Ovary (tissue), 9 donors: Measurements from ENCODE around the gene ADGRB3. TPM values are rescaled to one million over a fixed set of nuclear protein-coding genes. Genes with fewer than 3 reads are reported as not detected.

Experiments
- DNase-seq, 5 donors: peaks; one replicate each; pipeline ENCODE4 v3.0.0-alpha.2; 2019 to 2020
- H3K27ac ChIP-seq, 2 donors: fragments of 200-600 bp; one replicate each; pipeline versions ENCODE4 v1.5.1 to v1.8.0; 2019 to 2022
- H3K27me3 ChIP-seq: fragments of 200-600 bp; one replicate; pipeline ENCODE4 v1.8.0; 2022
- H3K36me3 ChIP-seq: fragments of 200-600 bp; sonication (generic); one replicate; pipeline ENCODE4 v1.5.1; 2019
- H3K4me1 ChIP-seq: one replicate; pipeline ENCODE4 v1.8.1; 2013; ENCODE audit warnings: mild to moderate bottlenecking, moderate library complexity; ENCODE audit not compliant: insufficient read depth
- H3K4me3 ChIP-seq: fragments of 200-600 bp; sonication (generic); one replicate; pipeline ENCODE4 v1.5.1; 2017
- H3K9me3 ChIP-seq, 2 donors: fragments of 200-600 bp in 1 of 2; sonication (generic) in 1 of 2; one replicate each; pipeline versions ENCODE4 v1.5.1 to v1.8.1; 2013 to 2019; ENCODE audit warnings: mild to moderate bottlenecking in 1 of 2, moderate library complexity in 1 of 2
- EP300 ChIP-seq: sonication (generic); formaldehyde crosslinking; IDR thresholded peaks from one replicate; pipeline ENCODE4 v1.6.1; 2017; ENCODE audit warnings: antibody characterized with exemption
- POLR2A ChIP-seq: fragments of 450-650 bp; IDR thresholded peaks from one replicate; pipeline ENCODE4 v1.6.1; 2017; ENCODE audit warnings: antibody characterized with exemption, mild to moderate bottlenecking, moderate library complexity
- WGBS, 3 donors: extraction: QIAGEN DNeasy Blood & Tissue Kit in 1 of 3; methylation state at CpG; one replicate each; pipeline versions ENCODE4 v1.1.5 to v1.1.7; 2013 to 2017; 5-methylcytosine and 5-hydroxymethylcytosine counted together
- intact Hi-C, 4 donors: fragments of 100-400 bp; cut with DNase I; formaldehyde crosslinking; loops; one replicate each; pipeline versions ENCODE4 v1.11.0 to v1.15.1; 2022 to 2023
- polyA plus RNA-seq, 2 donors: library from polyadenylated mRNA; stranded (reverse); fragments of 200-250 nt in 1 of 2; fragments of 350-450 nt in 1 of 2; fragmentation: Illumina TruSeq in 1 of 2; extraction: RNeasy Lipid Tissue Mini Kit (QIAGEN cat#74804) in 1 of 2; gene quantifications; one replicate each; pipeline ENCODE4 v1.2.3, GENCODE V29; 2013 to 2014
- total RNA-seq, 7 donors: library from RNA; depleted of rRNA in 2 of 7; stranded (reverse); fragments of >200 nt in 2 of 7; fragmentation: NEBNext Ultra II Directional in 3 of 7; extraction: Animal tissue kit (Norgen Biotek cat#: 25700) in 3 of 7; gene quantifications; one replicate each; pipeline versions ENCODE4 v1.1.0 to v1.2.4, GENCODE V29; 2016 to 2023
- TF ChIP-seq, protein P1 (sequence below), 3 donors: fragments of 450-650 bp in 2 of 3; fragments of 200-600 bp in 1 of 3; IDR thresholded peaks; one replicate each; pipeline versions ENCODE4 v1.5.1 to v1.8.0; 2016 to 2022; ENCODE audit warnings: antibody characterized with exemption in 3 of 3, mild to moderate bottlenecking in 1 of 3
- donor health status: DM: no; HTN: no; CAD: no; lungs with moderate emphysema.
- donor health status: DM: no; HTN: no; CAD: no.
- donor health status: Bipolar disorder and iron deficiency.
- donor health status: DM: yes; HTN: yes; CAD: no.
- donor health status: DM: no; HTN: no; CAD: no.
- donor health status: DM: yes; HTN: yes; CAD: no.

Gene ADGRB3
- total and polyA plus RNA-seq, 9 donors, result 0.28 to 3.0 (median 1.4) TPM

DNA sequence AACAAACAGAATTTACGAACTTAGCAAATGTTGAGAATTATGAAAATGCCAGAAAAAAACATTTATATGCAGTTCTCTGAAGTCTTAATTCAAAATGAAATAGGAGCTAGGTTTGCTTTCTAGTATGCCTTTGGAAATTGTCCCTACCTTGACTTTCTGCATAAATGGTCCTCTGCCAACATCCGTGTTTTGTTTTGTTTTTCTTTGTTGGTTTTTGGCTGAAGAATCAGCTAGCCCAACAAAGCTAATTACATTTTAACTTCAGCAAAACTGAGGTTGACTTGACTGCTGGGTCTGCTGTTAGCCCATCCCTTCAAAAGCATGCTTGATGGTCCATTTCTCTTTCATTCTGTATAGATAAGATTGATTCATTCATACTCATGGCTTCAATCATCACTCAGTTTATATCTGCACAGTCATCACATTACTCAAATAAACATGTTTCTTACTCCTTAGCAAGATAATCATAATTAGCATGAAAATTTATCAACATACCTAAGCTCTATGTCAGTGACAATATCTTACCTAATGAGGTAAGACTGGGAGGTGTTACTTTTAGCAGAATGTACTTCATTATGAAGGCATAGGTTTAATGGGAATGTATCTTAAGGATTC is 76.4 kb downstream of the ADGRB3 start:
- WGBS, 3 donors, result 9 to 21% (median 15%) methylated on average over 2 of the region's 2 CpGs
- intact Hi-C loops, result no loop called here
- Histone ChIP-seq H3K9me3 (no peaks in the 10 kb centered on the region), H3K27ac (no peak overlapping the region), H3K4me1 (no peaks in the 10 kb centered on the region), H3K36me3 (no peaks in the 10 kb centered on the region), H3K4me3 (no peak overlapping the region), H3K27me3 (no peaks in the 10 kb centered on the region)
- no peak for DNase-seq
- TF ChIP-seq POLR2A (no peak), EP300 (no peak)
- TF ChIP-seq, protein P1, sequence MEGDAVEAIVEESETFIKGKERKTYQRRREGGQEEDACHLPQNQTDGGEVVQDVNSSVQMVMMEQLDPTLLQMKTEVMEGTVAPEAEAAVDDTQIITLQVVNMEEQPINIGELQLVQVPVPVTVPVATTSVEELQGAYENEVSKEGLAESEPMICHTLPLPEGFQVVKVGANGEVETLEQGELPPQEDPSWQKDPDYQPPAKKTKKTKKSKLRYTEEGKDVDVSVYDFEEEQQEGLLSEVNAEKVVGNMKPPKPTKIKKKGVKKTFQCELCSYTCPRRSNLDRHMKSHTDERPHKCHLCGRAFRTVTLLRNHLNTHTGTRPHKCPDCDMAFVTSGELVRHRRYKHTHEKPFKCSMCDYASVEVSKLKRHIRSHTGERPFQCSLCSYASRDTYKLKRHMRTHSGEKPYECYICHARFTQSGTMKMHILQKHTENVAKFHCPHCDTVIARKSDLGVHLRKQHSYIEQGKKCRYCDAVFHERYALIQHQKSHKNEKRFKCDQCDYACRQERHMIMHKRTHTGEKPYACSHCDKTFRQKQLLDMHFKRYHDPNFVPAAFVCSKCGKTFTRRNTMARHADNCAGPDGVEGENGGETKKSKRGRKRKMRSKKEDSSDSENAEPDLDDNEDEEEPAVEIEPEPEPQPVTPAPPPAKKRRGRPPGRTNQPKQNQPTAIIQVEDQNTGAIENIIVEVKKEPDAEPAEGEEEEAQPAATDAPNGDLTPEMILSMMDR (IDR thresholded peaks at IDR 0.05), result no peak

DNA sequence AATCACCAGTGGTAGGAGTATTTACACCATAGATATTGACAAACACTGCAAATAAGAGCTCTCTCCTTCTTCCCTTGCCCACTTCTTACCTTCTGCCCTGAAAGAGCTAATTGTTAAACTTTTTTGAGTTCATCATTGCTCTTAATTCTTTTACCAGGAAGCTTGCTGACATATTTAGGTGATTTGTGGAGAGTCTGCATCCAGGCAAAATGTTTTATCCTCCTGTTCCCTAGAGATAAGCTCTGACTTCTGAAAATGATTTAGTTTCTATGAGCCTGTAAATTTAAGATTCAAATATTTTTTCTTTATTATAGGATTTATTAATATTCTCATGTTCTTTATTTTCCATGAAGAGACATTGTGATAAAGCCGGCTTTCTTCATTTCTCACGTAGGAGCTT is 81.5 kb downstream of the ADGRB3 start:
- intact Hi-C loops, result no loop called here
- Histone ChIP-seq H3K9me3 (no peaks in the 10 kb centered on the region), H3K36me3 (no peaks in the 10 kb centered on the region), H3K27ac (no peak overlapping the region), H3K4me1 (no peaks in the 10 kb centered on the region), H3K27me3 (no peaks in the 10 kb centered on the region), H3K4me3 (no peak overlapping the region)
- TF ChIP-seq, protein P1 (IDR thresholded peaks at IDR 0.05), result no peak
- TF ChIP-seq POLR2A (no peak), EP300 (no peak)
- DNase-seq, result no peak
- WGBS, 3 donors, result 81 to 90% (median 88%) methylated on average over 2 of the region's 2 CpGs

DNA sequence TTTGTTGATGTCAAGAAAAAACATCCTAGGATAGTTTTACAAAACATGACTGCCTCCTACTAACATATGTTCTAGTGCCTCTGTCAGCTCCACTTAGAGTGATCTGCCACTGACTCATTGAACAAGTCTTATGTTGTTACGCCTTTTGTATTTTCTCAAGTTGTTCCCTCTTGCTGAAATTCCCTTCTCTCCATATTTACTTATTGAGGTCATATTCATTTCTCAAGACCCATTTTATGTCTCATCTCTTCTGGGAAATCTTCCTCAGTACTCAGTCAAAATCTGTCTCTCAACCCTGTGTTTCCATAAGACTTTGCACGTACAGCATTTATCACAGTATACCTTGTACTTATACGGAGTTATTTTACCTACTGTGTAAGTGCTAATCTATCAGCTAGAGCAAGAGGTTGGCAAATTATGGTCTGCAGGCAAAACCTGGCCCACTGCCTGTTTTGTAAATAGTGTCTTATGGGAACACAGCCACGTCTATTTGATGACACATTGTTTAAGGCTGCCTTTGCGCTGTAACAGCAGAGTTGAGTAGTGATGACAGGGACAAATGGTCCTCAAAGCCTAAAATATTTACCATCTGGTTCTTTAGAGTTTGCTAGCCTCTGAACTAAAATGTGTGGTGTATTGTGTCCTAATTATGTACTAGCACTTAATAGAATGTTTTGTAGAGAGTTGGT is 83.4 kb downstream of the ADGRB3 start:
- Histone ChIP-seq H3K4me1 (no peaks in the 10 kb centered on the region), H3K36me3 (no peaks in the 10 kb centered on the region), H3K27me3 (no peaks in the 10 kb centered on the region), H3K27ac (no peak overlapping the region), H3K4me3 (no peak overlapping the region), H3K9me3 (no peaks in the 10 kb centered on the region)
- TF ChIP-seq POLR2A, result no peak
- intact Hi-C loops, result no loop called here
- 85 to 88% (median 87%) methylated on average over 5 of the region's 5 CpGs for WGBS, 3 donors
- no peak for DNase-seq

DNA sequence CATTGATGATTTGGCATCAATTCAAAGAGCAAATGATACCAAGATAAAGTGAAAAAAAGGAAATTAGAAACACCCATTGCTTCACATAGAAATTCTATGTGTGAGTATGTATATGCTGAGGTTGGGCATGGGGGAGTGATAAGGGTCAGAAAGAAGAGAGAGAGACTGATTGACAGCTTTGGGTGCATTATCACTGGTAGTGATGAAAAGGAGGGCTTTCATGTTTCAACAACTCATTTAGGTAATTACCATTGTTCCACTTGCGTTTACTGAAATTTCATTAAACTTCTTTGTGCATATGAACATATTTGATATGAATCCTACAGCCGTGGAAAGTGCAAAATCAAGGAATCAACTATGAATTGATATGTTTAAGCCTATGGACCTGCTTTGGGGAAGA is 84.7 kb downstream of the ADGRB3 start:
- no peaks in the 10 kb centered on the region for H3K9me3 ChIP-seq
- TF ChIP-seq, protein P1 (IDR thresholded peaks at IDR 0.05), result no peak
- TF ChIP-seq POLR2A, result no peak
- TF ChIP-seq EP300, result no peak
- no peaks in the 10 kb centered on the region for H3K27me3 ChIP-seq
- DNase-seq, result no peak
- WGBS, 3 donors, result 94 to 95% (median 94%) methylated on average over 2 of the region's 2 CpGs
- H3K27ac ChIP-seq, result no peak overlapping the region
- intact Hi-C loops, result no loop called here
- H3K36me3 ChIP-seq, result no peaks in the 10 kb centered on the region
- H3K4me3 ChIP-seq, result no peak overlapping the region
- H3K4me1 ChIP-seq, result no peaks in the 10 kb centered on the region

DNA sequence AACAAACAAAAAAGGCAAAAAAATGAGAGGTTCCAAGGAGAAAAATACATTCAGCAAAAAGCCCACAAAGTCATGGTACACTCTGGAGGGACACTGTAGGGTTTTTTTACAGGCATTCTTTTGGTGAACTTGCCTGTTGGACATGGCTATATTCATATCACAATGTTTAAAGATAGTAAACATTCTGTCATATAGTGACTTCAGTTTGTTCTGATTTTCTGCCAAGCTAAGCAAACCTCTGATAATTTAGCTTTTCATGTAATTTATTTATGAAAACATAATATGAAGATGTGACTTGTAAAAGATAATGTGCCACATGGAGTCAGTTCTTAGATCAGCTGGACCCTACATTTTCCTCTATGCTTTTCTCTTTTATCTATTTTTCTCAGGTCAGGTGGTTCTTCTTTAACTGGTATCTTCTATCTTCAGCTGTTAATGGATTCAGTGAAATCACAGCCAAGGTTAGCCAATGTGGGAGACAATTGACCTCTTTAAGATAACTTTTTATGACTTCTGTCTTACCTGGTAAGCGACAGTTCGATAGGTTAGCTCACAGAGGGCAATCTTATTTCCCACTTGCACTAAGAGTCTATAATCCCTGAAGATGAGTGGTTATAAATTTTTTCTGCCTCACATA is 87.9 kb downstream of the ADGRB3 start:
- Histone ChIP-seq H3K27ac (no peak overlapping the region), H3K9me3 (no peaks in the 10 kb centered on the region), H3K4me1 (no peaks in the 10 kb centered on the region), H3K27me3 (no peaks in the 10 kb centered on the region), H3K4me3 (no peak overlapping the region), H3K36me3 (no peaks in the 10 kb centered on the region)
- 87 to 98% (median 95%) methylated on average over 2 of the region's 2 CpGs for WGBS, 3 donors
- DNase-seq, result no peak
- intact Hi-C loops, result no loop called here
- TF ChIP-seq POLR2A, result no peak
- TF ChIP-seq EP300, result no peak
- TF ChIP-seq, protein P1 (IDR thresholded peaks at IDR 0.05), result no peak
